Liver (tissue), 3 donors: ENCODE results near the gene CNEP1R1.

Source experiments
- EGR1 ChIP-seq, 2 donors: IDR thresholded peaks; 2 replicates each; pipeline ENCODE4 v1.6.1; 2016 to 2018; ENCODE audit warnings: antibody characterized with exemption in 2 of 2, low read depth in 2 of 2
- JUND ChIP-seq, 2 donors: IDR thresholded peaks; 2 replicates each; pipeline ENCODE4 v1.6.1; 2016; ENCODE audit warnings: antibody characterized with exemption in 2 of 2
- RAD21 ChIP-seq, 2 donors: IDR thresholded peaks; 2 replicates each; pipeline ENCODE4 v1.6.1; 2016; ENCODE audit warnings: antibody characterized with exemption in 2 of 2, mild to moderate bottlenecking in 2 of 2
- YY1 ChIP-seq: IDR thresholded peaks from 2 replicates; pipeline ENCODE4 v1.6.1; 2016; ENCODE audit warnings: antibody characterized with exemption, mild to moderate bottlenecking
- ZBTB33 ChIP-seq: IDR thresholded peaks from 2 replicates; pipeline ENCODE4 v1.6.1; 2016; ENCODE audit warnings: antibody characterized with exemption
- TF ChIP-seq, protein P1 (sequence below): IDR thresholded peaks from 2 replicates; pipeline ENCODE4 v1.6.1; 2016; ENCODE audit warnings: antibody characterized with exemption
- TF ChIP-seq, protein P2 (sequence below): fragments of 150-350 bp; IDR thresholded peaks from 2 replicates; pipeline ENCODE4 v1.5.1; 2017; ENCODE audit warnings: improper control_type of control experiment, low read depth, low read length; ENCODE audit not compliant: missing input control
- donor health status: healthy.
- donor health status: healthy.

GRCh38 chr16:50069060-50069459 lies 44.0 kb downstream of the CNEP1R1 start:
- TF ChIP-seq JUND (IDR thresholded peaks at IDR 0.05) (no peak), YY1 (no peak), RAD21 (IDR thresholded peaks at IDR 0.05) (no peak), EGR1 (IDR thresholded peaks at IDR 0.05; ENCODE audit: low read depth in 2 of 2) (no peak), ZBTB33 (no peak)
- TF ChIP-seq, protein P1, sequence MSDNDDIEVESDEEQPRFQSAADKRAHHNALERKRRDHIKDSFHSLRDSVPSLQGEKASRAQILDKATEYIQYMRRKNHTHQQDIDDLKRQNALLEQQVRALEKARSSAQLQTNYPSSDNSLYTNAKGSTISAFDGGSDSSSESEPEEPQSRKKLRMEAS, result no peak
- TF ChIP-seq, protein P2, sequence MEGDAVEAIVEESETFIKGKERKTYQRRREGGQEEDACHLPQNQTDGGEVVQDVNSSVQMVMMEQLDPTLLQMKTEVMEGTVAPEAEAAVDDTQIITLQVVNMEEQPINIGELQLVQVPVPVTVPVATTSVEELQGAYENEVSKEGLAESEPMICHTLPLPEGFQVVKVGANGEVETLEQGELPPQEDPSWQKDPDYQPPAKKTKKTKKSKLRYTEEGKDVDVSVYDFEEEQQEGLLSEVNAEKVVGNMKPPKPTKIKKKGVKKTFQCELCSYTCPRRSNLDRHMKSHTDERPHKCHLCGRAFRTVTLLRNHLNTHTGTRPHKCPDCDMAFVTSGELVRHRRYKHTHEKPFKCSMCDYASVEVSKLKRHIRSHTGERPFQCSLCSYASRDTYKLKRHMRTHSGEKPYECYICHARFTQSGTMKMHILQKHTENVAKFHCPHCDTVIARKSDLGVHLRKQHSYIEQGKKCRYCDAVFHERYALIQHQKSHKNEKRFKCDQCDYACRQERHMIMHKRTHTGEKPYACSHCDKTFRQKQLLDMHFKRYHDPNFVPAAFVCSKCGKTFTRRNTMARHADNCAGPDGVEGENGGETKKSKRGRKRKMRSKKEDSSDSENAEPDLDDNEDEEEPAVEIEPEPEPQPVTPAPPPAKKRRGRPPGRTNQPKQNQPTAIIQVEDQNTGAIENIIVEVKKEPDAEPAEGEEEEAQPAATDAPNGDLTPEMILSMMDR, result no peak
